Lower leg skin (tissue), 3 donors: Measurements from ENCODE around the gene VPS54.

Experiments used
- POLR2A ChIP-seq, 2 donors: fragments of 450-650 bp; IDR thresholded peaks; one replicate each; pipeline ENCODE4 v1.6.1; 2016 to 2017; ENCODE audit warnings: antibody characterized with exemption in 2 of 2, mild to moderate bottlenecking in 1 of 2, moderate library complexity in 1 of 2
- TF ChIP-seq, protein P1 (sequence below), 3 donors: fragments of 450-650 bp; IDR thresholded peaks; one replicate each; pipeline ENCODE4 v1.5.1; 2016; ENCODE audit warnings: antibody characterized with exemption in 3 of 3, mild to moderate bottlenecking in 3 of 3, moderate library complexity in 2 of 3

DNA sequence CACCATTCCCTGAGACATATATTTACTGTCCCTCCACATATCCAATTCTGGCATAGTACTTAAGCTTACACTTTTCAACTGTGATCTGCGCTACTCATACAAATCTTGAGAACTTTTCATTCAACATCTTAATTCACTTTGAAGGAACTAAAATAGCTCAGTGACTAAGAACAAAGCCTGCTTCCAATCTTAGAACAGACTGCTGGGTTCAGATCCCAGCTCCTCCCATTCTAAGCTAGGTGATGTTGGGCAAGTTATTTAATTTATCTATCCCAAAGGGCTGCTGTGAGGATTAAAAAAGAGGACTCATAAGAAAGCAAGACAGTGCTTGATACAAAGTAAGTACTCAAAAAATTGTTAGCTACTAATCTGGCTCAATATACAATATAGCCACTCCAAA, 119.6 kb downstream of the VPS54 start:
- TF ChIP-seq, protein P1, sequence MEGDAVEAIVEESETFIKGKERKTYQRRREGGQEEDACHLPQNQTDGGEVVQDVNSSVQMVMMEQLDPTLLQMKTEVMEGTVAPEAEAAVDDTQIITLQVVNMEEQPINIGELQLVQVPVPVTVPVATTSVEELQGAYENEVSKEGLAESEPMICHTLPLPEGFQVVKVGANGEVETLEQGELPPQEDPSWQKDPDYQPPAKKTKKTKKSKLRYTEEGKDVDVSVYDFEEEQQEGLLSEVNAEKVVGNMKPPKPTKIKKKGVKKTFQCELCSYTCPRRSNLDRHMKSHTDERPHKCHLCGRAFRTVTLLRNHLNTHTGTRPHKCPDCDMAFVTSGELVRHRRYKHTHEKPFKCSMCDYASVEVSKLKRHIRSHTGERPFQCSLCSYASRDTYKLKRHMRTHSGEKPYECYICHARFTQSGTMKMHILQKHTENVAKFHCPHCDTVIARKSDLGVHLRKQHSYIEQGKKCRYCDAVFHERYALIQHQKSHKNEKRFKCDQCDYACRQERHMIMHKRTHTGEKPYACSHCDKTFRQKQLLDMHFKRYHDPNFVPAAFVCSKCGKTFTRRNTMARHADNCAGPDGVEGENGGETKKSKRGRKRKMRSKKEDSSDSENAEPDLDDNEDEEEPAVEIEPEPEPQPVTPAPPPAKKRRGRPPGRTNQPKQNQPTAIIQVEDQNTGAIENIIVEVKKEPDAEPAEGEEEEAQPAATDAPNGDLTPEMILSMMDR (IDR thresholded peaks at IDR 0.05), result no peak
- TF ChIP-seq POLR2A (IDR thresholded peaks at IDR 0.05), result no peak
